ENCODE data around the gene PTPRH. TPM values are rescaled to one million over a fixed set of nuclear protein-coding genes. Genes with fewer than 3 reads are reported as not detected.

The PTPRH gene
- total RNA-seq, 4 donors from 2014 or later: 0.39 to 0.56 (median 0.48) TPM

GRCh38 chr19:55251341-55252081 is 42.2 kb upstream of the PTPRH start:
- H3K4me1 ChIP-seq: peaks cover 21 to 42% of the 10 kb centered on the region in 2 donors
- in situ Hi-C loops (cut with MboI; ENCODE audit: low sequenced_read_pairs in 4 of 4) (no loop called here), intact Hi-C loops (cut with DNase I; ENCODE audit: low total_unique reads) (loop anchor here (10.0 kb wide), 1 partner anchor 787 kb away; the partner anchor contains the start of gene LENG9)
- H3K9me3 ChIP-seq: no peaks in the 10 kb centered on the region
- DNase-seq (no peak), ATAC-seq (no peak)
- H3K27ac ChIP-seq: no peak overlapping the region
- TF ChIP-seq CTCF (IDR thresholded peaks at IDR 0.05 in 4 of 5, conservative IDR thresholded peaks at IDR 0.05 in 1 of 5) (no peak), POLR2A (IDR thresholded peaks at IDR 0.05) (no peak)
- H3K36me3 ChIP-seq: peaks cover 0 to 6% of the 10 kb centered on the region in 2 donors
- H3K27me3 ChIP-seq: no peaks in the 10 kb centered on the region
- H3K4me3 ChIP-seq: no peak overlapping the region

- Histone ChIP-seq H3K27me3 (no peaks in the 10 kb centered on the region), H3K36me3 (peaks cover 0 to 15% of the 10 kb centered on the region in 2 donors), H3K27ac (no peak overlapping the region), H3K4me1 (peaks cover 10 to 31% of the 10 kb centered on the region in 2 donors), H3K9me3 (no peaks in the 10 kb centered on the region), H3K4me3 (no peak overlapping the region)
- no peak for ATAC-seq
- DNase-seq: no peak
- intact Hi-C loops (cut with DNase I; ENCODE audit: low total_unique reads): loop anchor here (10.0 kb wide), 1 partner anchor 786 kb away; the partner anchor contains the start of gene LENG9
- in situ Hi-C loops (cut with MboI; ENCODE audit: low sequenced_read_pairs in 4 of 4): no loop called here
- TF ChIP-seq POLR2A (IDR thresholded peaks at IDR 0.05): no peak
- no peak for TF ChIP-seq CTCF (IDR thresholded peaks at IDR 0.05 in 4 of 5, conservative IDR thresholded peaks at IDR 0.05 in 1 of 5)
Observed at GRCh38 chr19:55250262-55251036, 41.1 kb upstream of the PTPRH start.

GRCh38 chr19:55249841-55250240 is 40.5 kb upstream of the PTPRH start:
- ATAC-seq (no peak), DNase-seq (no peak)
- no peak for TF ChIP-seq CTCF (IDR thresholded peaks at IDR 0.05 in 4 of 5, conservative IDR thresholded peaks at IDR 0.05 in 1 of 5)
- TF ChIP-seq POLR2A (IDR thresholded peaks at IDR 0.05): no peak
- H3K27ac ChIP-seq: no peak overlapping the region
- no peaks in the 10 kb centered on the region for H3K9me3 ChIP-seq
- intact Hi-C loops (cut with DNase I; ENCODE audit: low total_unique reads) (loop anchor here (10.0 kb wide), 1 partner anchor 785 kb away; the partner anchor contains the start of gene LENG9), in situ Hi-C loops (cut with MboI; ENCODE audit: low sequenced_read_pairs in 4 of 4) (no loop called here)
- peaks cover 4 to 25% of the 10 kb centered on the region in 2 donors for H3K4me1 ChIP-seq
- H3K27me3 ChIP-seq: no peaks in the 10 kb centered on the region
- peaks cover 0 to 21% of the 10 kb centered on the region in 2 donors for H3K36me3 ChIP-seq
- no peak overlapping the region for H3K4me3 ChIP-seq

- DNase-seq: no peak
- H3K9me3 ChIP-seq: no peaks in the 10 kb centered on the region
- H3K27me3 ChIP-seq: no peaks in the 10 kb centered on the region
- no peak overlapping the region for H3K4me3 ChIP-seq
- no peak for ATAC-seq
- H3K27ac ChIP-seq: no peak overlapping the region
- no peak for TF ChIP-seq CTCF (IDR thresholded peaks at IDR 0.05 in 4 of 5, conservative IDR thresholded peaks at IDR 0.05 in 1 of 5)
- TF ChIP-seq POLR2A (IDR thresholded peaks at IDR 0.05): no peak
- H3K4me1 ChIP-seq: peaks cover 0 to 15% of the 10 kb centered on the region in 2 donors
- in situ Hi-C loops (cut with MboI; ENCODE audit: low sequenced_read_pairs in 4 of 4): no loop called here
- intact Hi-C loops (cut with DNase I; ENCODE audit: low total_unique reads): no loop called here
- peaks cover 0 to 32% of the 10 kb centered on the region in 2 donors for H3K36me3 ChIP-seq
Observed at GRCh38 chr19:55248704-55249103, 39.4 kb upstream of the PTPRH start.

All from gastrocnemius medialis (tissue), 4 donors.